GM19238 (cell line): ENCODE results near the gene ZNF385D.

ENCODE experiments used
- DNase-seq: peaks from one replicate; pipeline ENCODE4 v3.0.0; 2011; ENCODE audit warnings: low spot score; ENCODE audit not compliant: insufficient read length

Gene ZNF385D

GRCh38 chr3:21613372-21614070 is 137.5 kb downstream of the ZNF385D start:
- DNase-seq: no peak

DNA sequence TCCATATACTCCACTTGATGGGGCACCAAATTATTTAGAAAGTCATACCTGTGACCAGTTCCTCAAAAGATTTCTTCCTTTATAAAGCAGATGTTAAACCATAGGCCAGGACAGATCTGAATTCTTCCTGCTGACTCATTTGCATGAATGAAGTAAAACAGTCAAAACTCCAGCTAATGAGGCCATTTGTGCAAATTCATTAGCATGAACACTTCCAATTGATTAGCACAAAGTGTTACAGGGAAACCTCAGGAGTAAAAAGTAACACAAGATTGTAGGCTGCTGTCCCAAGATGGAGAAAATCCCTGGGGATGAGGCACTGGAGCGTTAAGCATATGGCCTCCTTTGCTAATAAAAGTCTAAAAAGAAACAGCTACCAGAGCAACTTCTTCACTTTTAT is 149.8 kb downstream of the ZNF385D start:
- no peak for DNase-seq

DNA sequence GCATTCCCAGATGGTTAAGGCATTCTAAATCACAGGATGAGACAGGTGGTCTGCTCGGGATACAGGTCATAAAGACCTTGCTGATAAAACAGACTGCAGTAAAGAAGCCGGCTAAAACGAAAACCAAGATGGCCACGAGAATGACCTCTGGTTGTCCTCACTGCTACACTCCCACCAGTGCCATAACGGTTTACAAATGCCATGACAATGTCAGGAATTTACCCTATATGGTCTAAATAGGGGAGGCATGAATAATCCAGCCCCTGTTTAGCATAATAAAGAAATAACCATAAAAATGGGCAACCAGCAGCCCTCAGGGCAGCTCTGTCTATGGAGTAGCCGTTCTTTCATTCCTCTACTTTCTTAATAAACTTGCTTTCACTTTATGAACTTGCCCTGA is 151.1 kb downstream of the ZNF385D start:
- no peak for DNase-seq

- DNase-seq: no peak
Measured at GRCh38 chr3:21592828-21593227, 158.2 kb downstream of the ZNF385D start.

DNA sequence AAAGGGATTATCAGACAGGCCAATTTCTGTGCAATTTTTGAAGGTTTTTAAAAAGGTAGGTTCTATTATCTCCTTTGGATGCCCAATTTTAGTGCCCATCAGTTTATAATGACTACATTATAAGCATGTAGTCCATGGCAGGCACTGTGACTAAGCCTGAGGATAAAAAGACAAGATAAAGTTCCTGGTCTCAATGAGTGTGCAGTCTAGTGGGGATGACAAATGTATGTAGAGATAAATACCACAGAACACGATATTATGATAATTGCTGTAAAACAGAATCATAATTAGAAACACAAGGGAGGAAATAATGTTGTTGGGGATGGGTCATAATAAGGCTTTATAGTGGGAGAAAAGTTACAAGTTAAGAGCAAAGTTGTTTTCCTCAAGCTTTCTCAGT is 163.1 kb downstream of the ZNF385D start:
- DNase-seq: no peak

GRCh38 chr3:21585216-21585740 is 165.7 kb downstream of the ZNF385D start:
- DNase-seq: no peak

GRCh38 chr3:21573291-21573690 is 177.7 kb downstream of the ZNF385D start:
- DNase-seq: no peak

GRCh38 chr3:21564531-21564930 is 186.5 kb downstream of the ZNF385D start:
- no peak for DNase-seq

- DNase-seq: no peak
Measured at GRCh38 chr3:21562243-21562642, 188.8 kb downstream of the ZNF385D start.

DNA sequence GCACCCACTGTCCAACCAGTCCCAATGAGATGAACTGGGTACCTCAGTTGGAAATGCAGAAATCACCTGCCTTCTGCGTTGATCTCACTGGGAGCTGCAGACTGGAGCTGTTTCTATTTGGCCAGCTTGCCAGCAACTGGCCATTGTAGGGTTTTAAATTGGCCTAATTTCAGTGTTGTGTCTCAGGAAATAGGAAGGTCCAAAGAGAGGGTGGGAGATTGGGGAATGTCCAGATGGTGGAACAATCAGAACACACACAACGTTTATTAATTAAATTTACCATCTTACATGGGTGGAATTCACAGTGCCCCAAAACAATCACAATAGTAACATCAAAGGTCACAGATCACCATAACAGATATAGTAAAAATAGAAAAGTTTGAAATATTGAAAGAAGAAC is 189.5 kb downstream of the ZNF385D start:
- no peak for DNase-seq

DNA sequence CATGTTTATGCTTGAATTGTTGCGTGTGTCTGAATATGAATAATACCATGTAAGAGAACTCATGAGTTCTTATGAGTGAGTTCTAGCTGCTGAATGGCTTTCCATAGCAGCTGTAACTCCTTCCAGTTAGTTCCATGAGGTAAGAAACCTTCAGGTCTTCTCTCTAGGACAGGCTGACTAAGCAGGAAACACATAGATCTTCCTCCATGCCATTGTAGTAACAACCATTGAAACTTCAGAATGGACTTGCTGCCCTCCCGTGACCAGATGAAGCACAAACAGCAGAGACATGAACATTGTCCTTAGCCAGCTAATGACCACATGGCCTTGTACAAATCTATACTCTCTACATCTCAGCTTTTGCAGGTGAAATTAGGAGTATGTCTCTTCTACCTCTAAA is 200.0 kb downstream of the ZNF385D start:
- no peak for DNase-seq

GRCh38 chr3:21544076-21544462 is 206.9 kb downstream of the ZNF385D start:
- DNase-seq: no peak

DNA sequence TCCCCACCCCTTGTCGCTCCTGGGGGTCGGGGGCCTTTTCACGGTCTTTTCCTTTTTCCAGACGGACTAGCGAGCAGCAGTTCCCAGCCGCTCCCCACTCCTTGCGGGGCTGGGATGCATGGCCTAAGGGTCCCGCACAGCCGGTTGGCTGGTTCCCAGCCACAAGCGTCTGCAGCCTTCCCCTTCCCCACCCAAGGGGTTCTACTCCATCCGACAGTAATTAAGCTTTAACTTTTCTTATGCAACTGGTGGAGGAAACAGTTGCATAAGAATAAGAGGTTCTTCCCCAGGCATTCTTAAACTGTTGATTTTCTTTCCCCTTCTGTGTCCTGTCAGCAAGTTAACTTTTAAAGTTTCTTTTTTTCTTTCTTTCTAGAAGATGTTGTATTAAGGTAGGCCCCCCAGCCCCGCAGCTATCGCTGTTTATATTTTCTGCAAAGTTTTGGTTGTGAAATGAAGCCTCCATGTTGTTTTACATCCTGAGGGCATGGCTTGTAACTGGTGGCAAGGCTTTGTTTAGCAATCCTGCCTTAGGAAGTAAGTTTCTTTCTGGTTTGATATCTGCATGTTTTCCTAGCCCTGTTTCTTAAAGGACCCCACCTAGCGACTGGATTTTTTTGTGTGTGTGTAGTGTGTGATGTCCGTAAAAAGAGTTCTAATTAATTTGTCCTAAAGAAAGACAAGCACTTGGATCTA is 207.5 kb downstream of the ZNF385D start:
- no peak for DNase-seq

DNA sequence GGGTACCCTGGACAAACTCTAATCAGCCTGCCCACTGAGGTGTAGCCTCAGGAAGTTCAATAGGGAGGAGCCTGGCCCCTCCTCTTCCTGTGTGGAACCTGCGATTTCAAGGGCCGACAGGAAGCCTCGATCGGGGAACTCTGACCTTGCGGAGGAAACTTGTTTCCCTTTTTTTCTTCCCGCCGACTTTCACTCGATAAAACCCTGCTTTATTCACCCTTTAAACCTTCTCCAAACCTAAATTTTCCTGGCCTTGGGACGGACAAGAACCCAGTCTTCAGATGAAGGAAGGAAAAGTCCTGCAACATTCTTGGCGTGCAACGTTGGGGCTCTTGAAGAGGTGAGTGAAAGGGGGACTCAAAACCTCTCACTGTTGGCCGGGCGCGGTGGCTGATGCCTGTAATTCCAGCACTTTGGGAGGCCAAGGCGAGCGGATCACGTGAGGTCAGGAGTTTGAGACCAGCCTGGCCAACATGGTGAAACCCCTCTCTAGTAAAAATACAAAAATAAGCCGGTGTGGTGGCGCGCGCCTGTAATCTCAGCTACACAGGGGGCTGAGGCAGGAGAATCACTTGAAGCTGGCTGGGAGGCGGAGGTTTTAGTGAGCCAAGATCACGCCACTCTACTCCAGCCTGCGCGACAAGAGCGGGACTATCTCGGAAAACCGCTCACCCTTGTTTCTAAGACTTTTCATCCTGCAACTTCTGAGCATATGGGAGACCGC is 208.2 kb downstream of the ZNF385D start:
- no peak for DNase-seq

DNA sequence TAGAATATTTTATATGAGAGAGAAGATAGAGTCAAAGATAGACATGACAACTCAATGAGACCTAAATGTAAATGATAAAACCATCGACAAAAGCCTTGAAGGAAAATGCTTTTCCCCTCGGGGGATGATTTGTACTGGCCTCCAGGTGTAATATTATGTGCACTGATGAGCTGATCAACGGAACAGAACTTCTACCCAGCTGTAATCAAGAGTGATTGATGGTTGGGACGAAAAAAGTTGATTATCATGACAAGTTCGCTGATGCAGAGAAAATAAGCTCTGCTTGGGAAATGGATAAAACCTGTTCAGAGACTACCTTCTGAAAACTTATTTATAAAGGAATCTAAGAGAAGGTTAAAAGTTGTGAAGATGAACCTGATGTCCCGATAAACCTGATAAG is 210.7 kb downstream of the ZNF385D start:
- DNase-seq: no peak

GRCh38 chr3:21534462-21534861 is 216.5 kb downstream of the ZNF385D start:
- no peak for DNase-seq

GRCh38 chr3:21533002-21533401 is 218.0 kb downstream of the ZNF385D start:
- DNase-seq: no peak

DNA sequence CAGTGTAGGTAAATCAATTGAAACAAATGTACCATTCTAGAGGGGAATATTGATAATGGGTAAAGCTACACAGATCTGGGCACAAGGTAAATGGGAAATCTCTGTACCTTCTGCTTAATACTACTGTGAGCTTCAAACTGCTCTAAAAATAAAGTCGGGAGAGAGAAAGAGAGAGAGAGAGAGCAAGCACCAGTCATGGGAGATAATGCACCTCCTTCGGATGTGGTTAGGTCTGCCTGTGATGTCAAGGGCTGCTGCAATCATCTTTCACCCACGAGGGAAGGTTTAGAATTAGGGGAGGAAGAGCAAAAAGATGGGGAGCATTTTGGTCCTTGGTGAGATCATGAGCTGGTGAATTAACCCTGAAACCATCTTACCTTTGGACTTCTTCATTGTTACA is 219.1 kb downstream of the ZNF385D start:
- no peak for DNase-seq

GRCh38 chr3:21528291-21528995 is 222.6 kb downstream of the ZNF385D start:
- no peak for DNase-seq

- DNase-seq: no peak
Measured at GRCh38 chr3:21526461-21526860, 224.5 kb downstream of the ZNF385D start.

DNA sequence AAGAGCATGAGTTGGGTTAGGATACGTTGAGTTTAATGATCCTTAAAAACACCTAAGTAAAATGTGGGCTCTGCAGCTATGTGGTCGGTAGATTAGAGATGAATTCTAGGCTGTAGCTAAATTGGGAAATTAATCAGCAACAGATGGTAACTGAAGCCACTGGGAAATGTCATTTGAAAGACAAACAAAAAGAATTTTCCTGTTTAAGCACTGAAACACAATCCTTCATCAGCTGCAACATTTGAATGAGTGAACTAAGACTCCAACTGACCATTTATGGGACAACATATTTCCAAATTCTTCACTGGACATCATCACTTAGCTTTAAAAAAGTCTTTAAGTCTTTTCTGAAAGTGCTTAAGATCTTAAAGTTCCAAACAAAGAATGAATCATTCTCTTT is 226.9 kb downstream of the ZNF385D start:
- no peak for DNase-seq
